G401.6 (cell line): ENCODE results near the gene GLIS1.

ENCODE experiments used
- FAIRE-seq: peaks from 2 replicates; lab custom pipeline; 2012; peaks lifted over from hg19 to GRCh38; lab: Jason Lieb, UNC

Gene GLIS1

DNA sequence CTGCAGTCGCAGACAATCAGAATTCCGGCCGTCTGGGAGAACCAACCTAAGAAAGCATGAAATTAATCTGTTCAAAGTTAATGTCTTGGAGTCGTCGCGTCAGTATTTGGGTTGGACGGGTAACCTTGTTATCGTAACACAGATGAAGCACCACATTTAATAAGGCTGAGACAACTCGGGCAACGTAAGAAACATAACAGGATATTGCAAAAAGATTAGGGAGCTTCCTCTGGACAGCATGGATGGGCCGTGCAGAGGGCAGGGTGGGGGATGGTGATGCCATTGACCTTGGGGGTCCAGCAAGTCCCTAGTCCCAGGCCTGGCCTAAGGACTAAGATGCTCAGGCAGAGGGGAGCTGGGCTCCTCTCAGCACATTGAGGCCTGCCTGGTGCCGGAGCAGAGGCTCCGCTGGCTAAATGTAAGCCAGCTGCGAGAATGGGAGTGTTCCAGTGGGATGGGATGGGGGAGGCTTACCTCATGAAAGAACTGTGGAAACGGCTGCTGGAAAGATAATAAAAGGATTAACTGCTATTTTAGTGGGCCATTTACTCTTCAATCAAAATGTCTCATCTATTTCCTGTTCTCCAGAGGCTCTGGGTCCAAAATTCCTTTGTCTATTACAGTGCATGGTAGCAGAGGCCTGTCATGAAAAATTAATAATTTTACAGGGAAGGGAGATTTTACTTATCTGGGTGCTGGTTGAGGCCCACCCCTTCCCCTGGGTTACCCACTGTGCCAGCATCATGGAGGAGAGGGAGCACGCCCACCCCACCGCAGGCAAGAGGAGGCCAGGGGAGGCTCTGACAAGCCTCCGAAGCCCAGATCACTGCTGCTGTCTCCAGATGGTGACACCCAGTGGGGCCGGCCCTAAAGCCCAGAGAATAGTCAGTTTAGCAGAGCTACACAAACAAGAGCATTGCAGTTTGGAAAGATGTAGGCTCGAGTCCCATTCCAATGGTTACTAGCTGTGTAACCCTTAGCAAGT lies 148.1 kb downstream of the GLIS1 start:
- FAIRE-seq = no peak

DNA sequence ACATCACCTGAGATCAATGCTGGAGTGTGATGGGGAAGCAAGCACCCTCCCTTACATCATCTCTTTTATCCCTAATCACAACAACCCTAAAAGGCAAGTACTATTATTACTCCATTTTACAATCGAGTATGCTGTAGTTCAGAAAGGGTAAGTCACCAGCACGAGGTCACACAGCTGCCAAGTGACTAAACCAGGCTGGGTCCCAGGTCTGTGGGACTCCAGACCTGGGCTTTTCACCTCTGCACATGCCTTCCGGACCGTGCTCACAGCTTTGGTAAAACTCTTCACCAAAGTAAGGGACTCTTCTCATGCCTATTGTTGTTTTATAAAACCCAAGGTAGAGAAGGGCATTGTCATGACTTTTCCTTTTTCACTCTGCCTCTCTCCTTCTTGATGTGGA lies 148.9 kb downstream of the GLIS1 start:
- FAIRE-seq = no peak

DNA sequence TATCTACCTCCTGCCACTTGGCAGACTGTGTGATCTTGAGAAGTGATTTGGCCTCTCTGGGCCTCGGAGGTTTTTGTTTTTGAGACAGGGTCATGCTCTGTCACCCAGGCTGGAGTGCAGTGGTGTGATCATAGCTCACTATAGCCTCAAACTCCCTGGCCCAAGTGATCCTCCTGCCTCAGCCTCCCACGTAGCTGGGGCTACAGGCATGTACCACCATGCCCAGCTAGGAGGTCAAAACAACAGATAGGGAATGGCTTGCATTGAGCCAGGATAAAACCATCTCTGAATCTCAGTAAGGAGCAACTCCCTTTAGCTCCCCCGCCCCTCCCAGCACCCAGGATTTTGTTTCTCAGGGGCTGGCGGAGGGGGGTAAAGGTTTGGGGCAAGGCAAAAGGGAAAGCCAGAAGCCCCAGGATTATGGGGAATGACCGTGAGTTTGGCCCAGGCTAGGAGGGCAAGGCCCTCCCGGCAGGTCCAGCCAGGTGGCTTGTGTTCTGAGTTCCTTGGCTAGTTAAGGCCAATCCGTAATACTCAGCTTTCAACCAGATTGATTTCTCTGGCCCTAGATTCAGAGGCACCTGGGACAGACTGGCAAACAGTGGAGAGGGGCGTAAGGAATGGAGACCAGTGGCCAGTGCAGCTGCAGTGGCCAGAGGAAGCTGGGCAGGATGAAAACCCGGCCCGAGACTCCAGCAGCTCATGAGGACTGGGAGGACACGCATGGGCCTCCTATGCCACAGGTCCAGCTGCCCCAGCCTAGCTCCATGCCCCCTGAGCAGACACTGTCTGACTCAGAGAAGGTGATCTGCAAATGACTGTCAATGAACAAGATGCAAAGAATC lies 149.7 kb downstream of the GLIS1 start:
- no peak for FAIRE-seq

DNA sequence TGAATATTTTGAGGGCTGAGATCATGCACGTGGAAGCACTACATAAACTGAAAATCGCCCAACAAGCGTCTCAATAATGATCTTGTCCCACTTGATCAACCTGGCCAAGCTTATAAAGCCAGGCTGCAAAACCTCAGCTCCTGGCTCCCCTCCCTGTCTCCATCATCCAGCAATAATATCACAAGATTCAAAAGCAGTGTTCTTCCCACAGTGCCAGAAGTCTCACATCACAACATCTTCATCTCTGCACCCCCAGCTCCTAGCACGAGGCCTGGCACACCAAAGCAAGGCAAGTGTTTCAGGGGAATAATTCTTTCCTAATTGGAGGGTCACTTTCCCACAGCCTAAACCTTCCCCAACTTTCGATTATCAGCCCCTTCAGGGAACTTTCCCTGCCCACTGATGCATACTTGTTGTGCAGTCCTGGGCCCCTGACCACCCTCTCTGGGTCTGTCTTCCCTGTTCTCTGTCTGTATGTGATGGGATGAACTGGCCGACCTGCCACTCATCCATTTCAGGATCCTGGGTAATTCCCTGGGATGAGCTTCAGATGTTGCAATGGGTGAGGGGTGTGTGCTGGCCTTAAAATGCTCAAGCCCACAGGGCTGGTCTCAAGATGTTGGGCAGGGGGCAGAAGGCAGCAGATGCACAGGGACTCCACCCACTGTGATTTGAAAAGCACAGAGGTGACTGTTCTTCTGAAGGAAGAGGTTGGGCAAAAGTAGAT lies 150.7 kb downstream of the GLIS1 start:
- FAIRE-seq = no peak

DNA sequence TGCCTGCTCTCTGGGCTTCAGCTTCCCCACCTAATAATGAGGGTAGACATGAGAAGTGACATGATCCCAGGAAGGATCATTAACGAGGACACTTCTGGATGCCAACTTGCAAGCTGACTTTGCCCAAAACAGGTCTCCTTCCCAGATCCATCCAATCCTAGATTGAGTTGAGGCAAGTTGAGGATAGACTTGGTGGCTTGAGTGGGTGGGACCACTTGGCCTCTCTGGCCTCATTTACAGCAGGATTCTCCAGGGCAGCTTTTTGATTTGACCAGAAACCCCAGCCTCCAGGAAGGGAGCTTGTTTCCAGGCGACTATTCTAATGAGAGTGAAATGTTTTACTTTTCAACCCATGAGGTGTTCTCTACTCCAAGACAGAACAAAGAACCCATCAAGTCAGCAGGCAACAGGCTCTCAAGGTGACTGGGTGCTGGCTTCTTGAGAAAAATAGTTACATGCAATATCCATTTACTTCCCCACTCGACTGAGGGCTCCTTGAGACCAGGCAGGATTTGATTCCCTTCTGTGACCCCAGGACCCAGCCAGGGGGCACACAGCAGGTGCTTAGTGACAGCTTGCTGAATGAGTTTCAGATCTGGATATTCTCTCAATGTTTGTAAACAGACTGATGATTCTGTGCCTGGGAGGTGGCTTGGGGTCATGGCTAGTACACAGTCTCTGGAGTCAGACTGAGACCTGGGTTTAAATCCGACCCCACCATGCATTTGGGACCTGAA lies 151.5 kb downstream of the GLIS1 start:
- FAIRE-seq = no peak

DNA sequence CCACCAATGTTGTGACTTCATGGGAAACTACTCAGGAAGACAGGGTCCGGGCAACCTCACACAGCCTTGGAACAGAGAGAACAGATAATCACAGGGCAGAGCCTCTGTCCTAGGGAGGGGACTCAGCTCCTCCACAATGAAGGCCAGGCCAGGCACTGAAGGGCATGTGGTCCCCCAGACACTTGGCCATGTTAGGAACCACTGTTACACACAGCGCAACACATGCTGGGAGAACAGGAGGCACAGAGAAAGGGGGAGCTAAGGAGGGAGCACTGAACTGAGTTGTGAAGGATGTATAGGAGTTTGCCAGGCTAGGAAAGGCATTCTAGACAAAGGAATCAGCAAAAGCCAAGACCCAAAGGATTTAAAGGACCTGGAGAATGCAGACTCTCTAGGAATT lies 152.2 kb downstream of the GLIS1 start:
- FAIRE-seq = no peak

DNA sequence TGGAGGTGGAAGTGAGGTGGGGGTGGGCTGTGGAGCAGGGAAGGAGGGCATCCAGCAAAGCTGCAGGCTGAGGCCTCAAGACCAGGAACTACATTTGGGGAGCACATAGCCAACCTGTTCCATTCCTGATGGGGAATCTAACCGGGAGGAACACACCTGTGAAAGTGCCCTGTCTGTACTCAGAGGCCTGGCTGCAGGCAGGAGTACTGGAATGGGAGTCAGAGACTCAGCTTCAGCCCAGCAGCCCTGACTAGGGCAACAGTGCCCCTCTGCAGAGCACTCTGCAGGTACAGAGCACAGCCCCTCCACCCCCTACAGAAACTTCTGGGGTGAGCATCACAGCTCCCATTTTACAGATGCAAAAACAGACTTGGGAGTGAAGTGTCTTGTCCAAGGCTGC lies 153.4 kb downstream of the GLIS1 start:
- no peak for FAIRE-seq

DNA sequence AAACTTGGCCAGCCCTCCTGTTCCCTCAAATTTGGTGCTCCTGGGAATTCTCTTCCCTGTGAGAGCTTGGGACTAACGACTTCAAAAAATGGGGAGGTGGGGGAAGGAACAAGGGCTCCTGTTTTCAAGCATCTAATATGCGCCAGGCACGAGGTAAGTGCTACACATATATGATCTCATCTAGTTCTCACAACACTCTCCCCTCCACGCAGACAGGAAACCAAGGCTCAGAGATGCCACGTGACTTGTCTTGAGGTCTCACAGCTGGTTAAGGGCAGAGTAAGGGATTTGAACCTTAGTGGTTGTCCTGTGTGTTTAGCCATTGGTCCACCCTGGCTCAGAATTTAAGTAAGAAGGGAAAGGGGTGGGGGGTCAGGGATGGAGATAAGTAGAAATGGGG lies 153.8 kb downstream of the GLIS1 start:
- no peak for FAIRE-seq

DNA sequence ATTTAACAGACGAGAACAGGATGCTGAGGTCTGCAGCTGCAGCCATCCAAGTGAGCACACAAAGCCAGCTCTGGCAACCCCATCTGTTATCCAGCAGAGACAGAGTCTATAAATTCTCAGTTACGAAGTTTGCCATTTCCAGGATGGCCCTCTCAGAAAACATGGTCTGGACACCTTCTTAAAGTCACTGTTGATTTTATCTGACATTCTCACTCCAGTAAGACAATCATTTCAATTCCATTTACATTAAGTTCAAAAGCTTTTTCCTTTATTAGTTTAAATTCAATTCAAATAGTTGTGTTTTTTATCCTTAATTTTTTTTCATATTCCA lies 154.2 kb downstream of the GLIS1 start:
- no peak for FAIRE-seq

DNA sequence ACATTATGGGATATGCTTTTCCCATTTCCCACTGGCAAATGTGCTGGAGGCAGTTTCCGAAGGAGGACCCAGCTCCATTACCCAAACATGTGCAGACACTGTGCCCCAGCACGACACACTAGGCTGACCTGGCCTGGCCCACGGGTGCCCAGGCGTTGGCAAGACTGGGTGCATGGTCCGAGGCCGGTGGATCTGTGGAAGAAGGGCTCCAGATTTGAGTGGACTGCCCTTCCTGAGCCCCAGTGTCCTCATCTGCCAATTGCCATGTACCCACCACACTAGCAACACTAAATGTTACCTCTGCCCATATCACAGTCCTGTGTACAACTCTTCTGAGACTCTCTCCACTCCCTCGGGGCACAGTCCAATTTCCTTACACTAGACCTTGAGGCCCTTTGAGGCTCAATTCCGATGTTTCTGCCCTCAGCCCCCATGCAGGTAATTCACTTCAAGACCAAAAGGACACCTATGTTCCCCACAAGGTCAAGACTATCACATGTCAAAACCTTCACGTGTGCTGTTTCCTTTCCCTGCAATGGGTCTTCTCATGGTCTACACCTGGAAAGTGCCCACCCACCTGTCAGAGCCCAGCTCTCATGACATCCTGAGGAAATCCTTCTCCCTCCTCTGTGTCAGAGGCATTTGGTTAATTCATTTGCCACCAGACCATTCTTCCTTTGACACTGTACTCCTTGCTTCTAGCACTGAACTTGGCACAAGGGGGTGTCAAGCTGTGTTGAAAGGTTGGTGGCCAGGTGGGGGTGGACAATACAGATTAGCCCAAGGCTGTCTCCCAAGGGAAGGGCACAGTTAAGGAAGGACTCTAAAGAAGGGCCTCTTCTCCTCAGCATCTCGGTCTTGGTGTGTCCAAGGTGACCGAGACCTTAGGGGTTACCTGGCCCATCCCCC lies 154.8 kb downstream of the GLIS1 start:
- no peak for FAIRE-seq

DNA sequence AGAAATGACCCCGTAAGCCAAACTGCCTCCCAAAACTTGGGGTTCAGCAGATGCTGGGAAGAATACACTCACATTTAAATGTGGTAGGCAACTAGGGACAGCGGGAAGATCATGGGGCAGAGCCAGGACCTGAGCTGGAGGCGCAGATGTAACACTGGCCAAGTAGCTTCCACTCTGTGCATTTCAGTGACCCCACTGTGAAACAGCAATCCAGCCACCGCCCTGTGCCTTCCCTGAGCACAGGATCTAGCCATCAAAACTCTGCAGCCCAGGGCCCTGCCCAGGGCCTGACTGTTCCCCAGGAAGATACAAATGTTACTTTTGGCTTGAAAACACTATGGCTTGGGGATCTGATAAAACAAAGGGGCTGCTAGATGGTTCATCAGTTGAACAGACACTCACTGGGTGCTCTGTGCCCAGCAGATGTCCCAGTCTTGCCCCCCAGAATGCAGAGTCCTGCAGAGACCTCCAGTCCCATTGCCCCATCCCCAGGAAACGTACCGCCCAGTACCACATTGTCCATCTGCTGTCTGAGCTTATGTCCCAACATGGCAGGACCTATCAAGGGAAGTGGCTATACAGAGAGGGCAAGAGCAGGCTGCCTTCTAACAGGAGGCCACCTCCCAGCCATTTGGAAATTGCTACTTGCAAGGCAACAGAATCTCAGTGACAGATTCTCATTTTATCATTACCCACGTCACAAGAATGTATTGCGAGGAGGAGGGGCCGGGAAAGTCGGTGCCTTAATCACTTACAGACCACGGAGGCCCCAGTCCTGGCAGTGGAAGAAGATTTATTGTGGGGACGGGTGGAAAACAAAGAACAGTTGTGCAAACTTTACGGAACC lies 155.7 kb downstream of the GLIS1 start:
- FAIRE-seq = no peak

DNA sequence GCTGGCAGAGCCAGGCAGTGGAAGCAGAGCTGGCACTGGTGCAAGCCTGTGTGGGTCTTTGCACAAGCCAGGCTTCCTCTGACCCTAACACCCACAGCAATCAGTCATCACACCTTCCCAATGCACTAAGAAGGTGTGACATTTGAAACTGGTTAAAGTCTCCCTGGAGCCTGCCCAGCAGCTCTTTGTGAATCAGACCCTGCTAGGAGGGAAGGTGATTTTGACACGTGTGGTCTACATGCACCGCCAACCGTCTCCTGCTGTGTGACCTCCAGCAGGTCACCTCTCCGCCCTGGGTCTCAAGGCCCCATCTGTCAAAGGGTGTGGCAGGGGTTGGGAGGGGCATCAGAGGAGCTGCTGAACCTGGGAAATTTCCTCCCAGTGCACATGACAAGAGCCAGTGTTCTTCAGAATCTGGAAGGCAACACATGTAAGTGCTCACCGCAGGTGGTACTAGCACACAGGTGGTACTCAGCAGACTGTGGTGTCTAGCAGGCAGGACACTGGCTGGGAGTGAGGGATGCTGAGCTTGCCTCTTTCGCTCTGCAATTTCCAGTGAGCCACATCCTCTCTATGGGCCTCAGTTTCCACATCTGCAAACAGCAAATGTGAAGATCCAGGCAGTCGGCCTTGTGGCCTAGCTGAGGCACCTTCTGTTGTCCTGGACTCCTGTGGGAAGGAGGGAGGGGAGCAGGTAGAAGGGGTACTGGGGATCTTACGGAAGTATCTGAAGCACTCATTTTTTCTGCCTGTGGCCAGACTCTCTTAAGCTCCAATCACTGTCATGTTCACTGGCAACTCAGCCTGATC lies 156.5 kb downstream of the GLIS1 start:
- no peak for FAIRE-seq

DNA sequence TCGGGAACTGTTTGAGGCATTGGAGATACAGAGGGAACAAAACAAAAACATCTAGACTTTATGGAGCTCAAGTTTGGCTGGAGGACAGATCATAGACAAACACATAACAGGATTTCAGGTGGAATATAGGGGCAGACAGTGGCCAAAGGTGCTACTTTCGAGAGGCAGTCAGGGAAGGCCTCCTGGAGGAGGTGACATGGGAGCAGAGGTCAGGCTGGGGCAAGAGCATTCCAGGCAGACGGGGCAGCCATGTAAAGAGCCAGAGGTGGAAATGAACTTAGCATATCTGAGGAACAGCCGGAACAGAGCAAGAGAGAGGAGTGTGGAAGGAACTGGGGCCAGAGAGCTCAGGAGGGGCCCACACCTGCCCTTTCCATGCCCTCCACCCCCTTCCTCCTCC lies 157.5 kb downstream of the GLIS1 start:
- FAIRE-seq = no peak

DNA sequence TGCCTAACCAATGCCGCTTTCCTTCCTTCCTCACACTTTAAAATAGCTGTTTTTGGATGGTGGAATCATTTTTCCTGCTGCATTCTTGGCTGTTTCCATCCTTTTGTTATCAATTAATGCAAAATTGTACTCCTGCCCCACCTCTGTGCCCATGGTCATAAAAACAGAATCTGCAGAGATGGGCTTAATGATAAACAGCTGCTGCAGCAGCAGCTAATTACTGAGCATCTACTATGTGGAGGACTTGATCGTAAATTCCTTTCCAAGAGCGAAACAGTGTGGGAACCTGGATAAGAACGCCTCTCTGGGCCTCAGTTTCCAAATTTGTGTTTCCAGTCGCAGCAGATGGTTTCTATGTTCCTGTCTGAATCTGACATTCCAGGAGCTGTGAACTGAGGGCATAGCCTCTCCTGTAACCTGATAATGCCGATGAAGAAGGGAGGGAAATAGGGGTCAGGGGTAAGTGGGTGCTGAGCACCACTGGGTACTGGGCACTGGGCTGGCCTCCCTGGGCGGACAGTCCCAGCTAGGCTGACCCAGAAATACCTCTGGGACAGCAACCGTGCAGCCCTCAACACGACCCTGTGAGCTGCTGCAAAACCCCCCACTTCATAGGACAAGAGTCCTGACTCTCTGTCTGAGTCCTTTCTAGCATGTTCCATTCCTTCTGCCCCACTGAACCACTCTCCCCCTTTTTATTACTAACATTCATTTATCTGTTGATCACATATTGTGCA lies 158.1 kb downstream of the GLIS1 start:
- no peak for FAIRE-seq

DNA sequence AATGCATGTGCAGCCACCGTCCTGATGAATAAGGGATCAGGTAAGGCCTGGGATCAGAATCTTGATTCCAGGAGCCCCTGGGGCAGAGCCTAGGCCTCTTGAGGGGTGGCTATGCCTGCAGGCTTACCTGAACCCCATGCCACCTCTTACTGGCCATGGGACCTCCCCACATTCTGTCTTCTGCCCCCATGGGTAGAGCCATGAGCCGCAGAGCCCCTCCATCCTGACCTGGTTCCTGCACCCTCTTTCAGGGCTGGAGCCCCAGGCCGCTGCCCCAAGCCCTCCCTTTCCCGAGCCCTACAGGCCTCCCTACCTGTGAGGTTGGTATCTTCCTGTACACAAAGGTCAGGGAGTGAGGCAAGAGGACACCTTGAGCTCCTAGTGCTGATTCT lies 159.0 kb downstream of the GLIS1 start:
- no peak for FAIRE-seq

DNA sequence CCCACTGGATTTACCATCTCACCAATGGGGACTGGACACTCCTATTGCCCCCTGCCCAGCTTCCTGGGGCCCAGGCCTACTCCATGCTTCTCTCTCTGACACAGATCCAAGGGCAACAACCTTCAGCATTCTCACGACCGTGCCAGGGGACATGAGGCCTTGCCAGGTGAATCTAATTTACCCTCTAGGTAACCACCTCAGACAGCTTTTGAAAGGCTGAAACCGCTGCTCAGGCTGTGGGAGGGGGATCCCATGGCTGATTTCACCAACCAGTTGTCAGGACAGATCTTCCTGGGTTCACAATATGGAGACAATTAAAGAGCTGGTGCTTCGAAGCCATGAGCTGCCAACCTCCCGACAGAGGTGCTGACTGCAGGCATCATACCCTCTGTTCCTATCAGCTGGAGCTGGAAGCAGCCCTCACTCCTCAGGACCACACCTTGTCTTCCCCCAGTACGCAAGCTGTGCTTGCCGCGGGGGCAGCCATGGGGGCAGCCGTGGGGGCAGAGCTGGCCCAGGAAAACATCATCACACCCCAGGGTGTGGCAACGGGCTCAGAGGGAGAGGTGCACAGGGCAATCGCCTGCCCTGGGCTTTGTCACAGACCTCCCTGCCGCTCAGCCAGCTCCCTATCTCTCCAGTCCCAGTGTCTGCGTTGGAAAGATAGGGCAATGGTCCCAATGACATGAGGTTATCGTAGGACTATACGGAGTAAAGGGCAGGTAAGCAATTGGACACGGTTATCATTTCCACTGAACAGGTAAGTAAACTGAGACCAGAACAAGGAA lies 159.5 kb downstream of the GLIS1 start:
- FAIRE-seq = no peak

DNA sequence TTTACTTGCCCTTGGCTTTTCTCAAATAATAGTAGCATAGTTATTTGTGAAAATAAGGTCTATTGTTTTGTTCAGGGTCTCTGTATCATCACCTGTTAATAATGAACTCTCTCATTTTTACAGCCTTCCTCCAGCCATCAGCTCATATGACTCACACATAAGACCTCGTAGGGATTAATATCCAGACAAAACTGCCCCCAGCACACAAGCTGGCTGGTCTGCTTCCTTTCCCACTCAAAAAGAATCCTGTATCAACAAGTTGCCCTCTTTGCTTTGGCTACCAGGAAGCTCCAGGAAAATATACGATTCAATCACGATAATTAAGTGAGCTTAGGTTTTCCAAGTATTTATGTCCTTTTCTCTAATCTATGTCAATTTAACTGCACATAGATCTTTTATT lies 160.6 kb downstream of the GLIS1 start:
- no peak for FAIRE-seq

DNA sequence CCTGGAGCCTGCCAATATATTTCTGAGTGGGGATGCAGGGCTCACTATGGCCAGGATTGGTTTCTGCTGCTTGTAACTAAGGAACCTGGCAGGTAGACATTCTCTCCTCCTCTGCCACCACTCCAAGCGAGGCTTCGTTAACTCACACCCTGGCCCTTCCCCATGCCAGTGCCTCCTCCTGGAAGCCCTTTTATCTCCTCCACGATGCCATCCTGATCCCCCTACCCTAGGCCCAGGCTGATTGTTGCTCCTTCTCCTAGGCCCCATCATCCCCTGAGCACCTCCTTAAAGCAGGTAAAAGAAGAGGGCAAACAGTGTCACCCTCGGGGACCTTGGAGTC lies 161.2 kb downstream of the GLIS1 start:
- FAIRE-seq = no peak
